Measurements from ENCODE around the gene ST8SIA4.

- no peak for TF ChIP-seq CTCF (IDR thresholded peaks at IDR 0.05)
- TF ChIP-seq POLR2AphosphoS5 (IDR thresholded peaks at IDR 0.05), result no peak
- no peak for TF ChIP-seq EP300 (IDR thresholded peaks at IDR 0.05)
These were observed 74.2 kb downstream of the ST8SIA4 start for GRCh38 chr5:100828898-100829356.

Data from upper lobe of left lung (tissue), 4 donors.